ENCODE results near the gene SAFB2. TPM values are rescaled to one million over a fixed set of nuclear protein-coding genes. Genes with fewer than 3 reads are reported as not detected.

SAFB2 gene
- total RNA-seq, 4 donors from 2014 or later: 59.5 to 200 (median 121) TPM

DNA sequence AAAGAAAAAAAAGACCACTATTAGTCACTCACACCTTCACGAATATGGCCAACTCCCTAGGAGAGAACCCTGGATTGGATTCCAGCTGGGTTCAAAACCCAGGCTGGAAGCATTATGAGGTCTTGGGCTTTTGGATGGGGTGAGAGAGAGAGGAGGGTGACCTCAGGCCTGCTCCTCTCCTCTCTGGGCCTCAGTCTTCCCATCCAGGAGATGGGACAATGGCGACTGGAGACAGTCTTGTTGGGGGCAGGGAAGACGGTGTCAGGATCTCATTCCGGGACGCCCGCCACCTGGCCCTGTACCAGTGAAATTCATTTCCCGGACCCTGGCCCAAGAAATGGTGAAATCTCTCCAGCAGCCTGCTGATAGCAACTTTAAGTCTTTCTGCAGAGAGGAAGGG lies 81.1 kb downstream of the SAFB2 start:
- H3K27ac ChIP-seq: no peak overlapping the region
- H3K4me1 ChIP-seq: no peaks in the 10 kb centered on the region
- no peak for TF ChIP-seq POLR2A (IDR thresholded peaks at IDR 0.05)
- TF ChIP-seq, protein P1, sequence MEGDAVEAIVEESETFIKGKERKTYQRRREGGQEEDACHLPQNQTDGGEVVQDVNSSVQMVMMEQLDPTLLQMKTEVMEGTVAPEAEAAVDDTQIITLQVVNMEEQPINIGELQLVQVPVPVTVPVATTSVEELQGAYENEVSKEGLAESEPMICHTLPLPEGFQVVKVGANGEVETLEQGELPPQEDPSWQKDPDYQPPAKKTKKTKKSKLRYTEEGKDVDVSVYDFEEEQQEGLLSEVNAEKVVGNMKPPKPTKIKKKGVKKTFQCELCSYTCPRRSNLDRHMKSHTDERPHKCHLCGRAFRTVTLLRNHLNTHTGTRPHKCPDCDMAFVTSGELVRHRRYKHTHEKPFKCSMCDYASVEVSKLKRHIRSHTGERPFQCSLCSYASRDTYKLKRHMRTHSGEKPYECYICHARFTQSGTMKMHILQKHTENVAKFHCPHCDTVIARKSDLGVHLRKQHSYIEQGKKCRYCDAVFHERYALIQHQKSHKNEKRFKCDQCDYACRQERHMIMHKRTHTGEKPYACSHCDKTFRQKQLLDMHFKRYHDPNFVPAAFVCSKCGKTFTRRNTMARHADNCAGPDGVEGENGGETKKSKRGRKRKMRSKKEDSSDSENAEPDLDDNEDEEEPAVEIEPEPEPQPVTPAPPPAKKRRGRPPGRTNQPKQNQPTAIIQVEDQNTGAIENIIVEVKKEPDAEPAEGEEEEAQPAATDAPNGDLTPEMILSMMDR (IDR thresholded peaks at IDR 0.05): no peak
- no peaks in the 10 kb centered on the region for H3K9me3 ChIP-seq
- DNase-seq: no peak
- H3K4me3 ChIP-seq: no peak overlapping the region
- H3K27me3 ChIP-seq: no peaks in the 10 kb centered on the region
- no peaks in the 10 kb centered on the region for H3K36me3 ChIP-seq

DNA sequence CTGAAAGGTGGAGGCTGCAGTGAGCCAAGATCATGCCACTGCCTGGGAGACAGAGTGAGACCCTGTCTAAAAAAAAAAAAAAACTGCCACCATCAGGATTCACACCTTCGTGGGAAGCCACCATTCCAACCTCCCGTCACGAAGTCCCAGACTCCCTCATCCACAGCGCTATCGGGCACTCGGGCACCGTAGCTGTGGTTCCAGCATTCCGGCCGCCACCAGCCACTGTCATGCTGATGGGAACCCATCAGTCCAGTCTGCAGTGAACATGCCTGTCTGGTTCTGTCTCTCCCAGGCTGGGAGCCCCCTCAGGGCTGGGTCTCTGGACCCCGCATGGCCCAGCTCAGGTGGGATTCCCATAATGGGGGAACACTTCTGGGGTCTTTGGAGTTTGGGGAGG lies 82.4 kb downstream of the SAFB2 start:
- H3K9me3 ChIP-seq: peaks cover 0 to 4% (median 1%) of the 10 kb centered on the region in 4 donors
- no peak for DNase-seq
- no peak for TF ChIP-seq POLR2A (IDR thresholded peaks at IDR 0.05)
- TF ChIP-seq, protein P1 (IDR thresholded peaks at IDR 0.05): no peak
- no peak overlapping the region for H3K27ac ChIP-seq
- no peaks in the 10 kb centered on the region for H3K36me3 ChIP-seq
- no peaks in the 10 kb centered on the region for H3K4me1 ChIP-seq
- no peaks in the 10 kb centered on the region for H3K27me3 ChIP-seq
- H3K4me3 ChIP-seq: no peak overlapping the region

DNA sequence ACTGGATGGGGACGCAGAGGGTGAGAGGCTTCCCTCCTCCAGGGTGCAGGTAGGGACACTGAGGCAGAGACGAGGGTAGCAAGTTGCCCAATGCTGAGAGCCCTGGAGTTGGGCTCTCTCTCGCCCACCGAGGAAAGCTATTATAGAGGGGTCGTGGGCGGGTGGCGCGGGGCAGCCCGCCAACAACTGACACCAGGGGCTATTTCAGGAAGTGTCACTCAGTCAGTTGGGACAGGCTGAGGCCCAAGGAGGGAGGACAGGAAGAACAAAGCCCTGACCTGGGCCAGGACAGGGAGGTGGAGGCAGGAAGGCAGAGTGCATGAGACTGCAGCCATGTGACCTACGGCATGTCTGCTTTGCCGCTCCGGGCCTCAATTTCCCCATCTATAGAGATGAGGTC lies 84.7 kb downstream of the SAFB2 start:
- no peaks in the 10 kb centered on the region for H3K36me3 ChIP-seq
- H3K4me1 ChIP-seq: no peaks in the 10 kb centered on the region
- H3K27ac ChIP-seq: no peak overlapping the region
- H3K4me3 ChIP-seq: no peak overlapping the region
- no peak for DNase-seq
- peaks cover 0 to 20% (median 5%) of the 10 kb centered on the region in 4 donors for H3K9me3 ChIP-seq
- no peaks in the 10 kb centered on the region for H3K27me3 ChIP-seq
- TF ChIP-seq, protein P1 (IDR thresholded peaks at IDR 0.05): no peak
- no peak for TF ChIP-seq POLR2A (IDR thresholded peaks at IDR 0.05)

Small RNA genes within 50 kb of the gene (small RNA-seq; reads per million reads assigned to genes)
- 0 to 0.45 reads per million in 2 donors for gene SNRPEP4

Other genes with a start within 250 kb of the SAFB2 start
- not detected for gene ZNRF4, start 167.4 kb downstream of the SAFB2 start, total RNA-seq
- gene TINCR, start 54.8 kb downstream of the SAFB2 start, total RNA-seq: 1 to 10 TPM in 2 of 4 donors, under 1 TPM in 1, not detected in 1; 0.67 to 2.6 (median 1.2) TPM
- gene SAFB, start 307 bp upstream of the SAFB2 start, total RNA-seq: 100 to 1,000 TPM in 3 of 4 donors, 10 to 100 TPM in 1; 86.3 to 374 (median 163) TPM
- gene MICOS13, start 57.7 kb upstream of the SAFB2 start, total RNA-seq: 10 to 100 TPM; 11.6 to 48.0 (median 40.0) TPM
- gene HSD11B1L, start 58.3 kb upstream of the SAFB2 start, total RNA-seq: 10 to 100 TPM in 1 of 4 donors, 1 to 10 TPM in 2, not detected in 1; 4.9 to 17.3 (median 7.2) TPM
- 100 to 1,000 TPM; 170 to 440 (median 262) TPM for gene RPL36, start 67.5 kb upstream of the SAFB2 start, total RNA-seq
- gene LONP1, start 97.4 kb upstream of the SAFB2 start, total RNA-seq: 10 to 100 TPM; 31.7 to 75.9 (median 47.4) TPM
- not detected for gene CATSPERD, start 97.9 kb upstream of the SAFB2 start, total RNA-seq
- 10 to 100 TPM in 1 of 4 donors, 1 to 10 TPM in 3; 6.5 to 21.3 (median 9.0) TPM for gene PRR22, start 162.0 kb upstream of the SAFB2 start, total RNA-seq
- gene DUS3L, start 168.4 kb upstream of the SAFB2 start, total RNA-seq: 10 to 100 TPM; 31.5 to 91.6 (median 71.2) TPM
- 1 to 10 TPM in 2 of 4 donors, under 1 TPM in 1, not detected in 1; 0.88 to 4.8 (median 3.5) TPM for gene NRTN, start 182.3 kb upstream of the SAFB2 start, total RNA-seq
- gene FUT6, start 216.9 kb upstream of the SAFB2 start, total RNA-seq: 100 to 1,000 TPM in 3 of 4 donors, 10 to 100 TPM in 1; 90.8 to 329 (median 210) TPM
- 100 to 1,000 TPM in 3 of 4 donors, 10 to 100 TPM in 1; 37.1 to 207 (median 155) TPM for gene FUT3, start 228.7 kb upstream of the SAFB2 start, total RNA-seq
- not detected for gene FUT5, start 247.8 kb upstream of the SAFB2 start, total RNA-seq